ENCODE measurements around the gene SPATS2.
"Not testable (repeated sequence)": the region's sequence is repeated elsewhere in the genome, so short reads cannot be mapped to it uniquely, and the experiment has no call there.

Gene SPATS2

GRCh38 chr12:49496417-49497360 lies 129.4 kb downstream of the SPATS2 start:
- no peak for TF ChIP-seq CTCF (IDR thresholded peaks at IDR 0.05; ENCODE audit: borderline replicate concordance, insufficient read depth, low read depth, low read length)
- H3K4me3 ChIP-seq (ENCODE audit: low read depth, low read length): no peak overlapping the region

DNA sequence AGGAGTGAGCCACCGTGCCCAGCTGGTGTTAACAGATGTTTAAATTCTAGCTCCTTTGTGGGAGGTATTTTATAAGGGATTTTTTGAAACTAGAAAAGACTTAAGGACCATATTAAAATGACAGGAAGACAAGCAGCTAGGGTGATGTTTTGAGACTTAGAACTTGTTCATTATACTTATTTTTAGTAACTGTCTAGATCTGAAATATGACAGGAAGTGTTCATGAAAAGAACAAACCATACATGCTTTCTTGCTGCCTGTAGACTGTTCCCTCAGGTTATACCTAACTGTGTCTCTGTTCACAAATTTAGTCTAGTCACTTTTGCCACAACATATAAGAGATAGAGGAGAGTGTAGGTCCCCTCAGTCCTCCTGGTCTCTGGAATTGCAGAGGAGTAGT lies 134.6 kb downstream of the SPATS2 start:
- no peak for TF ChIP-seq CTCF (IDR thresholded peaks at IDR 0.05; ENCODE audit: borderline replicate concordance, insufficient read depth, low read depth, low read length)

DNA sequence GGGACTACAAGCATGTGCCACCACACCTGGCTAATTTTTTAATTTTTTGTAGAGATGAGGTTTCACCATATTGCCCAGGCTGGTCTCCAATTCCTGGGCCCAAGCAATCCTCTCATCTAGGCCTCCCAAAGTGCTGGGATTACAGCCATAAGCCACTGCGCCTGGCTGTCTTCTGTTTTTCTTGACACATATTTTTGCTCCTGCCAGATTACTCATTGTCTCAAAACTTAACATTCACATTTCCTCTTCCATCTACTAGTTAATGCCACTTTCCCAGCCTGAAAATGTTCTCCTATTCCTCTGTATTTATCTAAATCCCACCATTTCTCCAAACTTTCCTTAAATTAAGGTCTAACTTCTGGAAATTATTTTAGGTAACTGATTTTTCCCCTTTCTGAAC lies 135.3 kb downstream of the SPATS2 start:
- no peak for TF ChIP-seq CTCF (IDR thresholded peaks at IDR 0.05; ENCODE audit: borderline replicate concordance, insufficient read depth, low read depth, low read length)
- H3K4me3 ChIP-seq (ENCODE audit: low read depth, low read length): no peak overlapping the region

More for the DNA sequence above, 134.6 kb downstream of the SPATS2 start:
- H3K4me3 ChIP-seq (ENCODE audit: low read depth, low read length): no peak overlapping the region

- no peak for TF ChIP-seq CTCF (IDR thresholded peaks at IDR 0.05; ENCODE audit: borderline replicate concordance, insufficient read depth, low read depth, low read length)
- no peak overlapping the region for H3K4me3 ChIP-seq (ENCODE audit: low read depth, low read length)
Measured at GRCh38 chr12:49503674-49504180, 136.5 kb downstream of the SPATS2 start.

DNA sequence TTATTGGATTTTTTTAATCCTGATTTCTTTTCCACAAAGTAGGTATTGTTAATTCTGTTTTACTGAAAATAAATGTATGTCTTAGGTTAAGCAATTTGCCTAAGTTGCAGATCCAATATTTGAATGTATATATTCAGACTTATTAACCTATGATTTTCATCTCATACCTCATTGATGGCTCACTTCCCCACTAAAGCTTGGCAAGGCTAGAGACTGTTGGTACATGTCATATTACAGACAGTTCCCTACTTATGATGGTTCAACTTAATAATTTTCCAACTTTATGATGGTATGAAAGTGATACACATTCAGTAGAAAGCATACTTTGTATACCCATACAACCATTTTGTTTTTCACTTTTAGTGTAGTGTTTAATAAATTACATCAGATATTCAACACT lies 138.4 kb downstream of the SPATS2 start:
- no peak for TF ChIP-seq CTCF (IDR thresholded peaks at IDR 0.05; ENCODE audit: borderline replicate concordance, insufficient read depth, low read depth, low read length)
- H3K4me3 ChIP-seq (ENCODE audit: low read depth, low read length): no peak overlapping the region

GRCh38 chr12:49507139-49507538 lies 139.9 kb downstream of the SPATS2 start:
- TF ChIP-seq CTCF (IDR thresholded peaks at IDR 0.05; ENCODE audit: borderline replicate concordance, insufficient read depth, low read depth, low read length): no peak
- H3K4me3 ChIP-seq (ENCODE audit: low read depth, low read length): no peak overlapping the region

DNA sequence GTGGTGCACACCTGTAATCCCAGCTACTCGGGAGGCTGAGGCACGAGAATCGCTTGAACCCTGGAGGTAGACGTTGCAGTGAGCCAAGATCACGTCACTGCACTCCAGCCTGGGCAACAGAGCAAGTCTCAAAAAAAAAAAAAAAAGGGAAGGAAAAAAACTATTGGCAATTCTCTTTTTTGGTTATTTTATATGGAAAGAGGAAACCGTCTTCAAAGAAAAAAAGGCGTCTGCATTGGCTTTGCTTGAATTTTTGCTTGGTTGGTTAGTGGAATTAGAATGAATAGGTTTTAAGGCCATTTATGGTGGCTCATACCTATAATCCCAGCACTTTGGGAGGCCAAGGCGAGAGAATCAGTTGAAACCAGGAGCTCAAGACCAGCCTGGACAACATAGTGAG lies 142.4 kb downstream of the SPATS2 start:
- not testable (repeated sequence) for H3K4me3 ChIP-seq (ENCODE audit: low read depth, low read length)

Data from GM12875 (cell line).